GM19438 (cell line): Measurements from ENCODE around the gene EXT2.

Source experiments
- ATAC-seq: cut with Tn5 transposase; IDR thresholded peaks from one replicate; pipeline ENCODE4 v1.9.1; 2021; ENCODE audit warnings: low read depth; ENCODE audit not compliant: unreplicated experiment

EXT2 gene

GRCh38 chr11:44228379-44228778 lies 132.9 kb downstream of the EXT2 start:
- ATAC-seq = no peak

- no peak for ATAC-seq
Observed at GRCh38 chr11:44229098-44229497, 133.6 kb downstream of the EXT2 start.

- no peak for ATAC-seq
Observed at GRCh38 chr11:44229624-44230023, 134.1 kb downstream of the EXT2 start.

GRCh38 chr11:44235765-44236201 lies 140.3 kb downstream of the EXT2 start:
- no peak for ATAC-seq

- no peak for ATAC-seq
Observed at GRCh38 chr11:44236296-44236695, 140.8 kb downstream of the EXT2 start.

- no peak for ATAC-seq
Observed at GRCh38 chr11:44237156-44237555, 141.7 kb downstream of the EXT2 start.

GRCh38 chr11:44241851-44242250 lies 146.4 kb downstream of the EXT2 start:
- ATAC-seq = no peak

- ATAC-seq = no peak
Observed at GRCh38 chr11:44243086-44243485, 147.6 kb downstream of the EXT2 start.

GRCh38 chr11:44243595-44244343 lies 148.3 kb downstream of the EXT2 start:
- no peak for ATAC-seq

GRCh38 chr11:44244639-44245310 lies 149.3 kb downstream of the EXT2 start:
- ATAC-seq = no peak

- no peak for ATAC-seq
Observed at GRCh38 chr11:44246726-44247125, 151.2 kb downstream of the EXT2 start.

GRCh38 chr11:44247508-44247907 lies 152.0 kb downstream of the EXT2 start:
- ATAC-seq = no peak

GRCh38 chr11:44248109-44248508 lies 152.6 kb downstream of the EXT2 start:
- ATAC-seq = no peak

- no peak for ATAC-seq
Observed at GRCh38 chr11:44250421-44250820, 154.9 kb downstream of the EXT2 start.

- no peak for ATAC-seq
Observed at GRCh38 chr11:44252999-44253602, 157.6 kb downstream of the EXT2 start.

- no peak for ATAC-seq
Observed at GRCh38 chr11:44255406-44256071, 160.1 kb downstream of the EXT2 start.

GRCh38 chr11:44256673-44257291 lies 161.3 kb downstream of the EXT2 start:
- ATAC-seq = no peak

- no peak for ATAC-seq
Observed at GRCh38 chr11:44257338-44258189, 162.1 kb downstream of the EXT2 start.

GRCh38 chr11:44258190-44258489 lies 162.7 kb downstream of the EXT2 start:
- ATAC-seq = no peak

- no peak for ATAC-seq
Observed at GRCh38 chr11:44258839-44259420, 163.5 kb downstream of the EXT2 start.
